Globus pallidus (tissue), 1 donor: ENCODE results near the gene CENPU.
"Not testable (repeated sequence)": the region's sequence is repeated elsewhere in the genome, so short reads cannot be mapped to it uniquely, and the experiment has no call there.

Source experiments
- DNase-seq: peaks from one replicate; pipeline ENCODE4 v3.0.0-alpha.2; 2015; ENCODE audit warnings: low spot score

Gene CENPU

GRCh38 chr4:184733654-184734524 lies at the start of gene CENPU:
Gene CENPU, minus strand, starts transcription at chr4:184734096. Its CDS starts 34 bp downstream, at chr4:184734062.
- DNase-seq = peak; percentile 96

GRCh38 chr4:184782731-184783373 lies 49.0 kb upstream of the CENPU start:
- DNase-seq = no peak

GRCh38 chr4:184779160-184779559 lies 45.3 kb upstream of the CENPU start:
- DNase-seq = not testable (repeated sequence)

- DNase-seq = no peak
Measured at GRCh38 chr4:184778325-184778724, 44.4 kb upstream of the CENPU start.

- DNase-seq = no peak
Measured at GRCh38 chr4:184776821-184777220, 42.9 kb upstream of the CENPU start.

- no peak for DNase-seq
Measured at GRCh38 chr4:184775854-184776555, 42.1 kb upstream of the CENPU start.

- DNase-seq = no peak
Measured at GRCh38 chr4:184774152-184774551, 40.3 kb upstream of the CENPU start.

- DNase-seq = no peak
Measured at GRCh38 chr4:184771416-184771815, 37.5 kb upstream of the CENPU start.

- DNase-seq = no peak
Measured at GRCh38 chr4:184769141-184769765, 35.4 kb upstream of the CENPU start.

GRCh38 chr4:184768296-184768695 lies 34.4 kb upstream of the CENPU start:
- no peak for DNase-seq

GRCh38 chr4:184766446-184766845 lies 32.5 kb upstream of the CENPU start:
- no peak for DNase-seq

- no peak for DNase-seq
Measured at GRCh38 chr4:184765473-184766340, 31.8 kb upstream of the CENPU start.

- DNase-seq = no peak
Measured at GRCh38 chr4:184764601-184765000, 30.7 kb upstream of the CENPU start.

- no peak for DNase-seq
Measured at GRCh38 chr4:184763150-184763780, 29.4 kb upstream of the CENPU start.

- DNase-seq = no peak
Measured at GRCh38 chr4:184762100-184762499, 28.2 kb upstream of the CENPU start.

GRCh38 chr4:184760681-184761080 lies 26.8 kb upstream of the CENPU start:
- DNase-seq = no peak

GRCh38 chr4:184757810-184758209 lies 23.9 kb upstream of the CENPU start:
- DNase-seq = no peak

GRCh38 chr4:184756399-184756798 lies 22.5 kb upstream of the CENPU start:
- no peak for DNase-seq

GRCh38 chr4:184755278-184755677 lies 21.4 kb upstream of the CENPU start:
- no peak for DNase-seq

- no peak for DNase-seq
Measured at GRCh38 chr4:184752496-184753275, 18.8 kb upstream of the CENPU start.
